SK-N-SH treated with all-trans-retinoic acid at 6 μM for 48 hours (cell line): Measurements from ENCODE around the gene TET2.

Experiments used
- ATAC-seq: fragments of 200-7000 bp; cut with Tn5 transposase; 3 replicates; pipeline ENCODE4 v1.9.1; 2020; ENCODE audit warnings: mild to moderate bottlenecking, moderate library complexity
- ARNTL ChIP-seq: fragments of 450-650 bp; formaldehyde crosslinking; IDR thresholded peaks from 2 replicates; pipeline ENCODE4 v1.5.0; 2020; ENCODE audit warnings: low read depth, mild to moderate bottlenecking, moderate library complexity, borderline replicate concordance
- BACH2 ChIP-seq: fragments of 250-450 bp; sonication (Bioruptor Pico); IDR thresholded peaks from 2 replicates; pipeline ENCODE4 v1.9.0; 2021; ENCODE audit warnings: mild to moderate bottlenecking, borderline replicate concordance
- CREB5 ChIP-seq: fragments of 250-450 bp; sonication (Bioruptor Pico); IDR thresholded peaks from 2 replicates; pipeline ENCODE4 v1.5.1; 2020; ENCODE audit warnings: low read depth, mild to moderate bottlenecking, moderate library complexity
- CSDC2 ChIP-seq: fragments of 250-450 bp; sonication (Bioruptor Pico); IDR thresholded peaks from 2 replicates; pipeline ENCODE4 v1.5.0; 2020; ENCODE audit warnings: mild to moderate bottlenecking, moderate library complexity
- CSRNP3 ChIP-seq: fragments of 250-450 bp; sonication (Bioruptor Pico); IDR thresholded peaks from 2 replicates; pipeline ENCODE4 v1.5.1; 2021; ENCODE audit warnings: mild to moderate bottlenecking, moderate library complexity
- ESRRG ChIP-seq: fragments of 250-450 bp; sonication (Bioruptor Pico); IDR thresholded peaks from 2 replicates; pipeline ENCODE4 v1.6.1; 2021; ENCODE audit warnings: mild to moderate bottlenecking
- GLIS3 ChIP-seq: fragments of 250-450 bp; sonication (Bioruptor Pico); IDR thresholded peaks from 2 replicates; pipeline ENCODE4 v1.5.0; 2020; ENCODE audit warnings: mild to moderate bottlenecking, moderate library complexity
- ISL1 ChIP-seq: fragments of 250-450 bp; sonication (Bioruptor Pico); IDR thresholded peaks from 2 replicates; pipeline ENCODE4 v2.1.2; 2022; ENCODE audit warnings: mild to moderate bottlenecking, moderate library complexity
- OSR1 ChIP-seq: fragments of 250-450 bp; sonication (Bioruptor Pico); IDR thresholded peaks from 2 replicates; pipeline ENCODE4 v1.8.0; 2022; ENCODE audit warnings: moderate library complexity, mild to moderate bottlenecking, inconsistent platforms
- PATZ1 ChIP-seq: fragments of 250-450 bp; sonication (Bioruptor Pico); IDR thresholded peaks from 2 replicates; pipeline ENCODE4 v1.8.0; 2020; ENCODE audit warnings: mild to moderate bottlenecking, moderate library complexity, borderline replicate concordance
- POU6F1 ChIP-seq: fragments of 250-450 bp; sonication (Bioruptor Pico); IDR thresholded peaks from 2 replicates; pipeline ENCODE4 v1.8.0; 2021; ENCODE audit warnings: low read depth, mild to moderate bottlenecking, moderate library complexity, borderline replicate concordance
- PPARA ChIP-seq: fragments of 250-450 bp; sonication (Bioruptor Pico); IDR thresholded peaks from 2 replicates; pipeline ENCODE4 v1.5.0; 2020; ENCODE audit warnings: mild to moderate bottlenecking, borderline replicate concordance
- RARB ChIP-seq: fragments of 250-450 bp; sonication (Bioruptor Pico); IDR thresholded peaks from 2 replicates; pipeline ENCODE4 v1.8.0; 2021; ENCODE audit warnings: mild to moderate bottlenecking, moderate library complexity
- SNAI2 ChIP-seq: fragments of 250-450 bp; sonication (Bioruptor Pico); IDR thresholded peaks from 2 replicates; pipeline ENCODE4 v1.5.0; 2020; ENCODE audit warnings: mild to moderate bottlenecking, moderate library complexity
- TOX ChIP-seq: fragments of 250-450 bp; sonication (Bioruptor Pico); IDR thresholded peaks from 2 replicates; pipeline ENCODE4 v1.8.0; 2021; ENCODE audit warnings: mild to moderate bottlenecking, moderate library complexity, borderline replicate concordance
- ZFP3 ChIP-seq: fragments of 250-450 bp; sonication (Bioruptor Pico); IDR thresholded peaks from 2 replicates; pipeline ENCODE4 v1.5.0; 2020; ENCODE audit warnings: mild to moderate bottlenecking, moderate library complexity
- ZFP30 ChIP-seq: fragments of 450-650 bp; formaldehyde crosslinking; IDR thresholded peaks from 2 replicates; pipeline ENCODE4 v1.5.0; 2022; ENCODE audit warnings: mild to moderate bottlenecking, moderate library complexity
- ZNF565 ChIP-seq: fragments of 450-650 bp; formaldehyde crosslinking; conservative IDR thresholded peaks from 2 replicates; pipeline ENCODE4 v1.5.0; 2020; ENCODE audit warnings: low read depth, mild to moderate bottlenecking, moderate library complexity
- ZNF70 ChIP-seq: fragments of 450-650 bp; formaldehyde crosslinking; IDR thresholded peaks from 2 replicates; pipeline ENCODE4 v1.5.0; 2020; ENCODE audit warnings: mild to moderate bottlenecking, moderate library complexity
- ZNF8 ChIP-seq: fragments of 450-650 bp; formaldehyde crosslinking; IDR thresholded peaks from 2 replicates; pipeline ENCODE4 v1.5.0; 2020; ENCODE audit warnings: mild to moderate bottlenecking, moderate library complexity

Gene TET2

GRCh38 chr4:105148356-105148755, 1.7 kb downstream of the TET2 start:
- ATAC-seq, result no peak
- TF ChIP-seq CREB5 (no peak), ZFP30 (CRISPR knock-in tag) (no peak), OSR1 (no peak), GLIS3 (CRISPR knock-in tag) (no peak), PPARA (CRISPR knock-in tag) (no peak), ARNTL (no peak), ZNF8 (no peak), ESRRG (CRISPR knock-in tag) (no peak), ISL1 (CRISPR knock-in tag) (no peak), ZNF70 (CRISPR knock-in tag) (no peak), ZFP3 (CRISPR knock-in tag) (no peak), PATZ1 (CRISPR knock-in tag) (no peak), SNAI2 (CRISPR knock-in tag) (no peak)

GRCh38 chr4:105148776-105149175, 2.1 kb downstream of the TET2 start:
- no peak for ATAC-seq
- TF ChIP-seq CSRNP3 (CRISPR knock-in tag) (no peak), ZNF8 (no peak), CSDC2 (CRISPR knock-in tag) (no peak), POU6F1 (CRISPR knock-in tag) (no peak), ZNF70 (CRISPR knock-in tag) (no peak), ZFP30 (CRISPR knock-in tag) (no peak), ARNTL (no peak), PATZ1 (CRISPR knock-in tag) (no peak), PPARA (CRISPR knock-in tag) (no peak), BACH2 (CRISPR knock-in tag) (no peak), OSR1 (no peak), CREB5 (no peak), TOX (no peak), SNAI2 (CRISPR knock-in tag) (no peak), RARB (CRISPR knock-in tag) (no peak), ZFP3 (CRISPR knock-in tag) (no peak), ZNF565 (CRISPR knock-in tag) (no peak)

GRCh38 chr4:105149771-105150170, 3.1 kb downstream of the TET2 start:
- no peak for ATAC-seq
- TF ChIP-seq CSRNP3 (CRISPR knock-in tag) (no peak), ZNF8 (no peak), ZNF70 (CRISPR knock-in tag) (no peak), POU6F1 (CRISPR knock-in tag) (no peak), CREB5 (no peak), PATZ1 (CRISPR knock-in tag) (no peak)
- TF ChIP-seq, all 23 proteins: peak for 0
